ES-I3 (cell line): Measurements from ENCODE around the gene IRF2.

Experiments
- H3K36me3 ChIP-seq: 2 replicates; pipeline ENCODE4 v1.6.1; 2013; ENCODE audit warnings: mild to moderate bottlenecking, low read length, control low read depth, moderate library complexity; ENCODE audit not compliant: insufficient read depth
- H3K4me1 ChIP-seq: 2 replicates; pipeline ENCODE4 v1.6.1; 2013; ENCODE audit warnings: mild to moderate bottlenecking, control low read depth, low read length; ENCODE audit not compliant: insufficient read depth
- H3K9ac ChIP-seq: 2 replicates; pipeline ENCODE4 v1.6.1; 2013; ENCODE audit warnings: low read depth, mild to moderate bottlenecking, low read length, moderate library complexity
- H3K9me3 ChIP-seq: 2 replicates; pipeline ENCODE4 v1.6.1; 2013; ENCODE audit warnings: mild to moderate bottlenecking, low read length, moderate library complexity; ENCODE audit not compliant: control insufficient read depth, insufficient read depth

Gene IRF2

GRCh38 chr4:184450743-184451535 lies 23.4 kb downstream of the IRF2 start:
- no peaks in the 10 kb centered on the region for H3K9me3 ChIP-seq
- H3K4me1 ChIP-seq = peaks cover 44% of the 10 kb centered on the region
- no peak overlapping the region for H3K9ac ChIP-seq
- no peaks in the 10 kb centered on the region for H3K36me3 ChIP-seq

- Histone ChIP-seq H3K9me3 (no peaks in the 10 kb centered on the region), H3K9ac (no peak overlapping the region), H3K36me3 (no peaks in the 10 kb centered on the region), H3K4me1 (peaks cover 44% of the 10 kb centered on the region)
These were observed 24.3 kb downstream of the IRF2 start for GRCh38 chr4:184450045-184450444.

GRCh38 chr4:184448821-184449220 lies 25.5 kb downstream of the IRF2 start:
- no peak overlapping the region for H3K9ac ChIP-seq

GRCh38 chr4:184448141-184448540 lies 26.2 kb downstream of the IRF2 start:
- Histone ChIP-seq H3K4me1 (peaks cover 28% of the 10 kb centered on the region), H3K9ac (no peak overlapping the region)

More at GRCh38 chr4:184448821-184449220, 25.5 kb downstream of the IRF2 start:
- H3K9me3 ChIP-seq = no peaks in the 10 kb centered on the region
- peaks cover 35% of the 10 kb centered on the region for H3K4me1 ChIP-seq
- H3K36me3 ChIP-seq = no peaks in the 10 kb centered on the region

GRCh38 chr4:184447664-184448063 lies 26.7 kb downstream of the IRF2 start:
- peaks cover 27% of the 10 kb centered on the region for H3K4me1 ChIP-seq
- H3K9ac ChIP-seq = no peak overlapping the region
- no peaks in the 10 kb centered on the region for H3K9me3 ChIP-seq
- H3K36me3 ChIP-seq = no peaks in the 10 kb centered on the region

More at GRCh38 chr4:184448141-184448540, 26.2 kb downstream of the IRF2 start:
- H3K9me3 ChIP-seq = no peaks in the 10 kb centered on the region
- H3K36me3 ChIP-seq = no peaks in the 10 kb centered on the region

GRCh38 chr4:184446132-184446658 lies 28.2 kb downstream of the IRF2 start:
- H3K9me3 ChIP-seq = no peaks in the 10 kb centered on the region
- H3K4me1 ChIP-seq = peaks cover 32% of the 10 kb centered on the region
- no peaks in the 10 kb centered on the region for H3K36me3 ChIP-seq
- no peak overlapping the region for H3K9ac ChIP-seq

- H3K4me1 ChIP-seq = peaks cover 34% of the 10 kb centered on the region
- H3K9me3 ChIP-seq = no peaks in the 10 kb centered on the region
- H3K36me3 ChIP-seq = no peaks in the 10 kb centered on the region
- H3K9ac ChIP-seq = no peak overlapping the region
These were observed 29.4 kb downstream of the IRF2 start for GRCh38 chr4:184444953-184445309.

GRCh38 chr4:184444215-184444952 lies 30.0 kb downstream of the IRF2 start:
- peaks cover 34% of the 10 kb centered on the region for H3K4me1 ChIP-seq
- H3K9me3 ChIP-seq = no peaks in the 10 kb centered on the region
- no peak overlapping the region for H3K9ac ChIP-seq
- H3K36me3 ChIP-seq = no peaks in the 10 kb centered on the region

GRCh38 chr4:184443318-184443717 lies 31.0 kb downstream of the IRF2 start:
- peaks cover 28% of the 10 kb centered on the region for H3K4me1 ChIP-seq
- H3K36me3 ChIP-seq = no peaks in the 10 kb centered on the region
- H3K9me3 ChIP-seq = no peaks in the 10 kb centered on the region
- no peak overlapping the region for H3K9ac ChIP-seq

GRCh38 chr4:184442314-184442635 lies 32.1 kb downstream of the IRF2 start:
- Histone ChIP-seq H3K9me3 (no peaks in the 10 kb centered on the region), H3K9ac (no peak overlapping the region), H3K4me1 (peaks cover 27% of the 10 kb centered on the region), H3K36me3 (no peaks in the 10 kb centered on the region)

- Histone ChIP-seq H3K36me3 (no peaks in the 10 kb centered on the region), H3K4me1 (peaks cover 23% of the 10 kb centered on the region), H3K9ac (no peak overlapping the region), H3K9me3 (no peaks in the 10 kb centered on the region)
These were observed 32.7 kb downstream of the IRF2 start for GRCh38 chr4:184441461-184442313.

- Histone ChIP-seq H3K4me1 (peaks cover 23% of the 10 kb centered on the region), H3K36me3 (no peaks in the 10 kb centered on the region), H3K9ac (no peak overlapping the region)
These were observed 33.6 kb downstream of the IRF2 start for GRCh38 chr4:184440595-184441358.

GRCh38 chr4:184439856-184440594 lies 34.3 kb downstream of the IRF2 start:
- no peaks in the 10 kb centered on the region for H3K9me3 ChIP-seq
- no peak overlapping the region for H3K9ac ChIP-seq
- no peaks in the 10 kb centered on the region for H3K36me3 ChIP-seq
- peaks cover 23% of the 10 kb centered on the region for H3K4me1 ChIP-seq

More at GRCh38 chr4:184440595-184441358, 33.6 kb downstream of the IRF2 start:
- H3K9me3 ChIP-seq = no peaks in the 10 kb centered on the region
